Activated CD8-positive, alpha-beta memory T cell treated with anti-CD3 and anti-CD28 coated beads for 1 hour (primary cell): ENCODE data around the gene FTCD.
"Not testable (repeated sequence)": the region's sequence is repeated elsewhere in the genome, so short reads cannot be mapped to it uniquely, and the experiment has no call there.

Source experiments
- DNase-seq, 2 donors: peaks; one replicate each; pipeline ENCODE4 v3.0.0-alpha.2; 2020; ENCODE audit warnings: low read depth in 1 of 2; ENCODE audit errors: extremely low read depth in 1 of 2

The FTCD gene

DNA sequence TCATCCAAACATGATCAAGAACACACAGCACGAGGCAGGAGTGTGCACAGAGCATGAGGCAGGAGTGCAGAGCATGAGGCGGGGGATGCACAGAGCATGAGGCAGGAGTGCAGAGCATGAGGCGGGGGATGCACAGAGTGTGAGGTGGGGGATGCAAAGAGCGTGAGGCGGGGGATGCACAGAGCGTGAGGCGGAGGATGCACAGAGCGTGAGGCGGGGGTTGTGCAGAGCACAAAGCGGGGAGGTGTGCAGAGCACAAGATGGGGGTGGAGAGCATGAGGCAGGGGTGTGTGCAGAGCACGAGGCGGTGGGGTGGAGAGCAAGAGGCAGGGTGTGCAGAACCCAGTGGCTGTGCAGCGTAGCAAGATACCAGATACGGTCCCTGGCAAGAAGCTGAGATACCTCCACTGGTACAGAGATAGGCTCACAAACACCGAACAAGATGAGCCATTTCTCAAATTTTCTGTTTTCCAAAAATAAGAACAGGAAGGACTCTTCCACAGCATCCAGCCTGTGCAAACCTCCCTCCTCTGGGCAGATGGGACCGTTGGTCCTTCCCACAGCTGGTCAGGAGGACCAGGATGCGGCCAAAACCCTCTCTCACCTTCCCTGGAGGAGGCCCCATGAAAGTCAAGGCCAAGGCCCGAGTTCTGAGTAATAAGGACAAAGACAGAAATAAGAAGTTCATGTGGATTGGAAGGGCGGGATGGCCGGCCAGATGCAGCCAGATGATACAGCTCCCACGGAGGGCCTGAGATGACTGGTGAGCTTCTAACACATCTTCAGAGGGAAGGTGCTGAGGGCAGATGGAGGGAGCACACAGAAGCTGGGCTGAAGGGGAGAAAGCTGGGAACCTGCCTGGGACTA lies 16.9 kb upstream of the FTCD start:
- DNase-seq = no peak

- DNase-seq = no peak
Measured at GRCh38 chr21:46171585-46171984, 16.2 kb upstream of the FTCD start.

DNA sequence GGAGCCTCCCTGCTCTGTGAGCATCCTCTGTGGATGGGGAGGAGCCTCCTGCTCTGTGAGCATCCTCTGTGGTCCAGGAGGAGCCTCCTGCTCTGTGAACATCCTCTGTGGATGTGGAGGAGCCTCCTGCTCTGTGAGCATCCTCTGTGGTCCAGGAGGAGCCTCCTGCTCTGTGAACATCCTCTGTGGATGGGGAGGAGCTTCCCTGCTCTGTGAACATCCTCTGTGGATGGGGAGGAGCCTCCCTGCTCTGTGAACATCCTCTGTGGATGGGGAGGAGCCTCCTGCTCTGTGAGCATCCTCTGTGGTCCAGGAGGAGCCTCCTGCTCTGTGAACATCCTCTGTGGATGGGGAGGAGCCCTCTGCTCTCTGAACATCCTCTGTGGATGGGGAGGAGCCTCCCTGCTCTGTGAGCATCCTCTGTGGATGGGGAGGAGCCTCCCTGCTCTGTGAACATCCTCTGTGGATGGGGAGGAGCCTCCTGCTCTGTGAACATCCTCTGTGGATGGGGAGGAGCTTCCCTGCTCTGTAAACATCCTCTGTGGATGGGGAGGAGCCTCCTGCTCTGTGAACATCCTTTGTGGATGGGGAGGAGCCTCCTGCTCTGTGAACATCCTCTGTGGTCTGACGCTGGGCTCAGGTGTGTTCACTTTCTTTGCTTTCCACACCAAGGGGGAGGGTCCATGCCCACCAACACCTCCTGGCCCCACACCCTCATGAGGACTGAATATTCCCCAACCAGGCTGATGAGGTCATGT lies 15.2 kb upstream of the FTCD start:
- not testable (repeated sequence) for DNase-seq

DNA sequence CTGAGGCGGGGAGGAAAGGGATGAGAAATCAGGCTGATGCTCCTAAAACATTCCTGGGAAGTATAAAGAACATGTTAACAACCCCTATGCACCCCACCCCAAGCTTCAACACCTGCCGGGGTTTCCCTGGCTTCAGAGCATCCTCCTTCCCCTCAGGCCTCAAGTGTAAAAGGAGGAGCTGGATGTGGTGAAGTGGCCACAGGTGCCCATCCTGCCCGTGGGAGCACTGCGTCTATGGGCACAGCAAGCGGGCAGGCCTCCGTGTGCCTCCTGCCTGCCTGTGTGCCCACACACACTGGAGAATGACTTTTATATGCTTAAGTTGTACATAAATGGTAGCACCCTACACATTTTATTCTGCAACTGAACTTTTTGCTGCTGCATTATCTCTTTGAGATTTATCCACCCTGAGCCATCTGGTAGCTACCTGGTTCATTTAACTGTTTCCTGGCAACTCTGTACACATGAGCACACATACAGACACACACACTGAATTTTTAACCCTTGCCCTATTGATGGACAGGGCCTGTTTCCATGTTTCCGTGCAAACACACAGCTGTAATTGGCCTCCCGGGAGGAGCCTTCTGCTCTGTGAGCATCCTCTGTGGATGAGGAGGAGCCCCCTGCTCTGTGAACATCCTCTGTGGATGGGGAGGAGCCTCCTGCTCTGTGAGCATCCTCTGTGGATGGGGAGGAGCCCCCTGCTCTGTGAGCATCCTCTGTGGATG lies 13.4 kb upstream of the FTCD start:
- no peak for DNase-seq

- DNase-seq = no peak
Measured at GRCh38 chr21:46168238-46168637, 12.9 kb upstream of the FTCD start.

DNA sequence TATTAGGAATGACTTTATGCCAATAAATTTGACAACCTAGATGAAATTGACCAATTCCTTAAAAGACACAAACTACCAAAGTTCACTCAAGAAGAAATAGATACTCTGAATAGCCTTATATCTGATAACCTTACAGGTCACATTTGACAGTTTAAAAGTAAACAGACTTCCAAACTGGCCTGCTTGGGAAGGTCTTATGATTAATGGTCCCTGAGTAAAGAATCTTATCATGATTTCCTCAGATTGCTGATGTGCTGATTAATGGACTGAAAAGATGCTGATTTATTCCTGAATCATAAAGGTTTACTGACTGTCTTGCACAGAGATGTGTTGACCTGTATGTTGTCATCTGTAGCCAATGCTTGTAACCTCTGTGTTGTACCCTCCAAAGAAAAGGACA lies 9.7 kb upstream of the FTCD start:
- DNase-seq = no peak

DNA sequence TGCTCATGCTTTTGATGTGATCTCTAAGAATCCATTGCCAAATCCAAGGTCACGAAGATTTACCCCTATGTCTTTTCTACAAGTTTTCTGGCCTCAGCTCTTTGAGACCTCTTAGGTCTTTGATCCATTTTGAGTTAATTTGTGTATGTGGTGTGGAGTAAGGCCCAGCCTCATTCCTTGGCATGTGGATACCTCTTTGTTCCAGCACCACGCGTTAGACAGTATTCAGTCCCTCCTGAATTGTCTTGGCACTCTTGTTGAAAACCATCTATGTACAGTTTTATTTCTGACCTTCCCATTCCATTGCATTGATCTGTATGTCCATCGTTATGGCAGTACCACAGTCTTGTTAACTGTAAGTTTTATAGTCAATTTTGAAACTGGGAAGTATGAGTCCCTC lies 8.0 kb upstream of the FTCD start:
- DNase-seq = no peak

DNA sequence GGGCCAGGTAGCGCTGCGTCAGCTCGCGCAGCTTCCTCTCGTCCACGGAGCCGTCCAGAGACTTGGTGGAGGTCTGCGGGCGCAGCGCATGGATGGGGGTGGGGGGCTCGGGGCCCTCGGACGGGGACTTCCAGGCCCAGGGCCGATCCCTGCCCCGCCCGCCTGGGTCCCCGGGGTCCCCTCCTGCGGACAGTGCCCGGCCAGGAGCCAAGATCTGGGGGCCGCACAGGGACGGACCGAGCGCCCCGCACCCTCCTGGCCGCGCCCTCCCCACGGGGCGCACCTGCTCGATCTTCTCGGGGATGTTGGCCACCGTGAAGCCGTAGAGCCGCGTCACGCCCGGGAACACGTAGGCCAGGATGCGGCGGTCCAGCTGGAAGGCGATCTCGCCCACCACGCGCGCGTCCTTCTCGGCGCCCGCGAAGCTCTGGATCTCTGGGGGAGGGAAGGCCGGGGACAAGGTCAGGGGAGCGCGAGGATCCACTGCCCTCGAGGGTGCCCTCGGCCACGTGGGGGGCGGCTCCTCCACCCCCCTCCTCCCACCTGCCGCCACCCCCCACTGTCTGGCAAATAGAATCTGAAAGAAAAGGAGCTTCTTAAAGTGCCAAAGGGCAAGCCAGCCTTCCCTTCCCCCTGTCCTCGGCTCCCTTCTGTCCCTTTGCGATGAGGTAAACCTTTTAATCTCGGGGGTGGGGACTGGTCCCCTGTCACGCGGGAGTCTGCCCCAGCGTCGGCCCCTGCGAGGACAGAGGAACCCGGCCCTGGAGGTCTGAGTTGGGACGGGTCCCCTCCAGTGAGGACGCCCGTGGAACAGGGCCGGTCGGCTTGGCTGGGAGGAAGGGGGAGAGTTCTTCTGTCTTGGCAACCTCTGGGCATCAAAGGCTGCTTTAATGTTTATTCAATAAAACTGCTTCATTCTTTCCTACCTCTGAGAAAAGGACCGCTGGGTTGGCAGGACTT lies 6.5 kb upstream of the FTCD start:
- no peak for DNase-seq

DNA sequence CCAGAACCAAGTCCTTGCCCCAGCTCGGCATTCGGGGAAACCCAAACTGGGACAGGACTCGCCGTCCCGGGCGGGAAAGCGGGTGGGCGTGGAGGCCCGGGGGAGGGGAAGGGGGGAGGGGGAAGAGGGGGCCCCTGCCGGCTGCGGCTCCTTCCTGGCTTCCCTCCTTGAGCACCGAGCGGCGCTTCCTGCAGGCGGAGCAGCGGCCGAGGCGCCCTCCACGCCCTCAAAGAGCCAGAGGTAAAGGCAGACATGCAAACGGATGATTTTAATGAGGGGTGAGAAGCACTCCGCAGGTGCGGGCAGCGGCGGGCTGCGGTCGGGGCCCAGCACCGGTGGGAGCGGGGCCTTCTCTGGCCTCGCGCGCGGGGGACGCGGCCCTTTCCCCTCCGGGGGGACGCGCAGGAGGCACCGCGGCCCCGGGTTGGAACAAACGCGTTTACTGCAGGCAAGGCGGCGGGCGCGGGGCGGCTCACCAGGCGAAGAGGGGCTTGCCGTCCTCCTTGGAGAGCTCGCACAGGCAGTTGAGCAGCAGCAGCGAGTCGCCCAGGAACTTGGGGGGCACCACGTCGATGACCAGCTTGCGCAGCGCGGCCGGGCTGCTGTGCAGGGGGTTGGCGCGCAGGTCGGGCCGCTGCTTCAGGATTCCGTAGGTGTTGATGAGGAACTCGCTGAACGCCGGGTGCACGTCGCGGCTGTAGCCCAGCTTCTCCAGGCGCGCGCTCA lies 5.7 kb upstream of the FTCD start:
- DNase-seq = no peak

DNA sequence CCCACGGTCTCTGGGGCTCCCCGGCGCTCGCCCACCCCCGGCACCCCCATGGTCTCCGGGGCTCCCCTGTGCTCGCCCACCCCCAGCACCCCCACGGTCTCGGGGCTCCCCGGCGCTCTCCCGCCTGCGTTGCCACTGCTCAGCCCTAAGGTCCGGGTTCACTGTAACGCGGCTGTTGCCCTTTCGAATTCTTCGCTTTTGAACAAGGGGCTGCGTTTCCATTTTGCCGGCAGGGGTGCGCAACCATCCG lies 5.2 kb upstream of the FTCD start:
- no peak for DNase-seq

DNA sequence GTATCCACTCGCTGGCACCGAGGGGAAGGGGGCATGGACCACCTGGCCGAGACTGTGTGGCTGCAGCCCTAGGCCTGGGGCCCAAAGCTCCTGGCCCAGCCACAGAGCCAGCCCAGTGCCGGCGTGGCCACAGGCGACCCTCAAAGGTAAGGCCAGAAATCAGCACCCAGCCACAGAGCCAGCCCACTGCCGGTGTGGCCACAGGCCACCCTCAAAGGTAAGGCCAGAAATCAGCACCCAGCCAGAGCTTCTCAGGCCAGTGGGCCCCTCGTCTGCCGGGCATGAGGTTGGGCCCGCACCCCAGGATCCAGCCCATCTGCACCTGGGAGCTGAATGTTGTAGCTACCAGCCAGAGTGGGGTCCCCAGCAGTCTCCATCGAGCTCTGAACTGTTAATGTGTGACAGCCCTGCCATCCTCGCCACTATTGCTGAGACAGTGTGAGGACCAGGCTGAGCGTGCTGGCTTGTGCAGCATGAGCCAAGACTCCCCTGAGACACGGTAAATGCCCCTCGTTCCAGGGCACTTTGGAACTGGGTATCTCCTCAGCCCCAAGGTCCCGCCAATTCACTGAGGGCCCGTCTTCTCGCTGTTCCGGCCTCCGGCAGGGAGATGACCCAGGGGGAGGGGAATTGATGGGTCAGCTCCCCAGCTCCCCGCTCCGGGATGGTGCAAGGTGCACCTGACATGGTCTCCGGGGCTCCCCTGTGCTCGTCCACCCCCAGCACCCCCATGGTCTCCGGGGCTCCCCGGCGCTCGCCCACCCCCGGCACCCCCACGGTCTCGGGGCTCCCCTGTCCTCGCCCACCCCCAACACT lies 4.7 kb upstream of the FTCD start:
- DNase-seq = no peak

DNA sequence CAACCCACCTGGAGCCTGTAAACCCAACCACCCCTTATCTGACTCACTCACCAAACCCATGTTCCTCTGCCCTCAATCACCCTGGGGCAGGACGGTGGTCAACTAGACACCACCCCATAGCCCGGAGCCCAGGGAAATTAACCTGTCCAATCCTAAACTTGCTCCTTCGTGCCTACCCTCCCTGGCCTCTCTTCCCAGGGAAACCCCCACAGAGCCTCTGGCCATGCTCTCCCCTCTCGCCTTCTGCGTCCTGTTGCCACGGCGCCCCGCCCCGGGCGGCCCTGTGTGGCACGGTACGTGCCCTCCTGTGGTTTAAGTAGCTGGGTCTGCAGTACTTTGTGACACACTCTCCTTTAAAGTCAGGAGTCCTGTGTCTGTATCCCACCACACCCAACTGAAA lies 4.0 kb upstream of the FTCD start:
- DNase-seq = no peak

DNA sequence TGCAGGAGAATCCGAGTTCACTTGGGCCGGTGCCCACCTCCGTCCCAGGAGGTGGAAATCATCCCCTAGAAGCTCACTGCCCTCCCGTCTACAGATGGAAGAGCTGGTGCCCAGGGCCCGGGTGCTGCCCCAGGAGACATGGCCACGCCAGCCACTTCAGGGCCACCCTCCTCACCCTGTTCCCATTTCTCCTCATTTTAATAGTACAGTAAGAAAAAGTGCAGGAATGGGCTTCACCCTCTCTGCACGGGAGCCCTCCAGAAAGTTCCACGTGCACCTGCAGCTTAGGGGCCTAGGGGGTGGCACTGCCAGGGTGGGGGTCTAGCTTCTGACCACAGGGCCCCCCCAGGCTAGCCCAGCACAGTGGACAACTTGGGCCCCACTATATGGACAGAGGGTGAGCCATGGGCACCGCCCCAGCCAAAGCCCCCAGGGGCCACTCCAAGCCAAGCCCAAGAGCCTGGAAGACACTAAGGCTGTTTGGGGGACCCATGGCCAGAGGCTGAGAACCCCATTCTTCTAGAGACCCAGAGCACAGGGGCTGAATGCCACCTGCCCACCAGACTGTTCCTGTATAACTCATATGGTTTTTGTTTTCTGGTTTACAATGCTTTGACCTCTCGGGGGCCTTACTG lies 3.4 kb upstream of the FTCD start:
- DNase-seq = no peak

GRCh38 chr21:46157987-46158451 lies 2.6 kb upstream of the FTCD start:
- no peak for DNase-seq

- no peak for DNase-seq
Measured at GRCh38 chr21:46157396-46157986, 2.1 kb upstream of the FTCD start.

DNA sequence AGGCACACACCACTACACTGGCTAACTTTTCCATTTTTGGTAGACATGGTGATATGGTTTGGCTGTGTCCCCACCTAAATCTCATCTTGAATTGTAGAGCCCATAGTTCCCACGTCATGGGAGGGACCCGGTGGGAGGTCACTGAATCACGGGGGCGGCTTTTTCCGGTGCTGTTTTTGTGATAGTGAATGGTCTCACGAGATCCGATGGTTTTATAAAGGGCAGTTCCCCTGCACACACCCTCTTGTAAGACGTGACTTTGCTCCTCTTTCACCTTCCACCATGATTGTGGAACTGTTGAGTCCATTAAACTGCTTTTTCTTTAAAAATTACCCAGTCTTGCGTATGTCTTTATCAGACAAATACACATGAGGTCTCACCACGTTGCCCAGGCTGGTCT lies 1.3 kb upstream of the FTCD start:
- DNase-seq = no peak

DNA sequence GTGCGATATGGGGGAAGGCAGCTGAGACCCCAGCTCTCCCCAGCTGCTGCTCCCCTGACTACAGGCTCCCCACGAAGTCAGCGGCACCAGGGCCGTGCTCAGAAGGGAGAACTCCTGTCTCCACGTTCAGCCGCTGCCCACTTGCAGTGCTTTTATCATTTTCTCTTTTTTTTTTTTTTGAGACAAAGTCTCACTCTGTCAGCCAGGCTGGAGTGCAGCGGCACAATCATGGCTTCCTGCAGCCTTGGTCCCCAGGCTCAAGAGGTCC lies 933 bp upstream of the FTCD start:
- DNase-seq = no peak

DNA sequence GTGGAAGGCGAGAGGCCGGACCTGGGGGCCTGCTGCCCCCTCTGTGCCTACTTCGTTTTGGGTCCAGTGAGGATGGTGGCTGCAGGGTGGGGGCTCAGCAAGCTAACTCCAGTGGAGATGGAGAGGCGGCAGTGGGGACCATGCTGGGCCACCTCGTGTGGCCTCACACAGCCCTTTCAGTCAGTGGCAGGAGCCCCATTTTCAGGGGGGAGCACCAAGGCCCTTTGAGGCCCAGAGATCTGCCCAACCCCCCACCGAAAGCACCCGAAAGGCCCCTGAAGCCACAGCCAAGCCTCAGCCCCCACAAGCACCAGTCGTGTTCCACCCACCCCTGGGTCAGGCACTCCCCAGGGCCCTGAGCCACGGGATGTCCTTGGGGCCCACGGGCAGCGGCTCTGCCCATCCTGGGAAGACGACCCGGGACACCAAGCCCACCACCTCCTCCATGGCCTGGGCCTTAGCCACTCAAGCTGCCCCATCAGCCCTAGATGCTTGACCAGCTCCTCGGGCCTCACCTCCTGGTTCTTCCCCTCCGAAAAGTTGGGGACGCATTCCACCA lies 345 bp downstream of the FTCD start:
- no peak for DNase-seq
